K562 (cell line): ENCODE results near the gene SIGLEC1. TPM values are rescaled to one million over a fixed set of nuclear protein-coding genes. Genes with fewer than 3 reads are reported as not detected.

Experiments used
- ATAC-seq: fragments of 200-7000 bp; cut with Tn5 transposase; 3 replicates; pipeline ENCODE4 v1.9.1; 2020; ENCODE audit warnings: moderate library complexity
- BruUV-seq: library from RNA; stranded (reverse); fragments of 400-500 nt; replicated peaks from 2 replicates; lab custom pipeline; 2021; lab: Mats Ljungman, UMichigan
- CTCF ChIA-PET: fragments of 300-600 bp; formaldehyde crosslinking; extraction: SDS; loops from one replicate; lab custom pipeline; 2021; ENCODE audit warnings: low intra/inter-chr PET ratio; lab: Yijun Ruan, JAX
- POLR2A ChIA-PET: fragments of 300-600, 350-650 bp; sonication (Branson Sonifier 250); formaldehyde crosslinking; extraction: SDS; loops from one replicate; lab custom pipeline; 2021; ENCODE audit warnings: antibody characterized with exemption, inconsistent platforms; lab: Yijun Ruan, JAX
- DNase-seq, 4 experiments: peaks; one replicate each; pipeline versions ENCODE4 v3.0.0 to v3.0.0-alpha.2; 2011 to 2018; ENCODE audit warnings: low spot score in 3 of 4, mixed read lengths in 3 of 4; ENCODE audit errors: extremely low read depth in 1 of 4
- FAIRE-seq: peaks from 2 replicates; lab custom pipeline; 2011; peaks lifted over from hg19 to GRCh38; lab: Jason Lieb, UNC
- H2AFZ ChIP-seq: 2 replicates; pipeline ENCODE4 v1.6.0; 2011; ENCODE audit warnings: low read depth, low read length, control low read depth, inconsistent platforms
- H3K27ac ChIP-seq: fragments of 200-600 bp; 3 replicates; pipeline ENCODE4 v1.8.0; 2011; ENCODE audit warnings: low read depth, mild to moderate bottlenecking, control low read depth, inconsistent platforms, low read length, moderate library complexity, mixed read lengths; ENCODE audit errors: extremely low read depth
- H3K27me3 ChIP-seq, 2 experiments: fragments of 300-600 bp in 1 of 2; 2 replicates in 1 of 2; 3 replicates in 1 of 2; pipeline versions ENCODE4 v1.6.0 to v1.8.0; 2011; ENCODE audit warnings: inconsistent platforms in 2 of 2, low read length in 2 of 2, mild to moderate bottlenecking in 1 of 2, mixed read lengths in 1 of 2, moderate library complexity in 1 of 2; ENCODE audit not compliant: control insufficient read depth in 2 of 2, insufficient read depth in 2 of 2
- H3K36me3 ChIP-seq: fragments of 300-600 bp; 3 replicates; pipeline ENCODE4 v1.8.0; 2011; ENCODE audit warnings: mild to moderate bottlenecking, low read length, inconsistent platforms; ENCODE audit not compliant: control insufficient read depth, insufficient read depth
- H3K4me1 ChIP-seq, 2 experiments: fragments of 200-600 bp in 1 of 2; replicated peaks in 1 of 2; 2 replicates in 1 of 2; 3 replicates in 1 of 2; pipeline versions ENCODE4 v1.5.1 to v1.8.0; 2011; ENCODE audit warnings: inconsistent platforms in 2 of 2, low read length in 2 of 2, mild to moderate bottlenecking in 1 of 2, mixed read lengths in 1 of 2, moderate library complexity in 1 of 2; ENCODE audit not compliant: control insufficient read depth in 2 of 2, insufficient read depth in 2 of 2
- H3K4me2 ChIP-seq: 2 replicates; pipeline ENCODE4 v1.6.1; 2011; ENCODE audit warnings: low read length, control low read depth, inconsistent platforms, mixed read lengths; ENCODE audit not compliant: insufficient read depth
- H3K4me3 ChIP-seq: fragments of 200-600 bp; sonication (generic), shearing (Covaris generic); 2 replicates; pipeline ENCODE4 v1.5.1; 2016; ENCODE audit warnings: control low read depth, inconsistent platforms
- H3K79me2 ChIP-seq: fragments of 200-600 bp; 3 replicates; pipeline ENCODE4 v1.8.0; 2011; ENCODE audit warnings: low read length, inconsistent platforms; ENCODE audit not compliant: control insufficient read depth, insufficient read depth
- H3K9ac ChIP-seq, 2 experiments: 2 replicates each; pipeline versions ENCODE4 v1.6.0 to v1.6.1; 2011; ENCODE audit warnings: low read depth in 2 of 2, low read length in 2 of 2, control low read depth in 1 of 2, inconsistent platforms in 1 of 2, mild to moderate bottlenecking in 1 of 2, mixed read lengths in 1 of 2; ENCODE audit not compliant: insufficient read depth in 1 of 2
- H3K9me1 ChIP-seq: one replicate; pipeline ENCODE4 v1.6.0; 2011; ENCODE audit warnings: inconsistent platforms, mild to moderate bottlenecking, low read length, moderate library complexity; ENCODE audit not compliant: control insufficient read depth, insufficient read depth
- H3K9me3 ChIP-seq: replicated peaks from 2 replicates; pipeline ENCODE4 v1.5.1; 2011; ENCODE audit warnings: low read depth, low read length, inconsistent platforms; ENCODE audit not compliant: control insufficient read depth, insufficient read depth
- H4K20me1 ChIP-seq: replicated peaks from 2 replicates; pipeline ENCODE4 v1.6.1; 2011; ENCODE audit warnings: low read length, inconsistent platforms, mixed read lengths; ENCODE audit not compliant: control insufficient read depth, insufficient read depth
- MAFF ChIP-seq: IDR thresholded peaks from 2 replicates; pipeline ENCODE4 v1.6.1; 2012; ENCODE audit warnings: low read length, improper control_type of control experiment
- ZBTB5 ChIP-seq: fragments of 450-650 bp; IDR thresholded peaks from 2 replicates; pipeline ENCODE4 v1.6.1; 2017; ENCODE audit warnings: antibody characterized with exemption
- WGBS: fragments of 100-300 bp; shearing (Covaris generic); methylation state at CpG from one replicate; pipeline ENCODE4 v1.1.6; 2016; ENCODE audit warnings: low coverage, mixed read lengths; ENCODE audit not compliant: insufficient coverage; ENCODE audit errors: missing lambda C conversion rate; 5-methylcytosine and 5-hydroxymethylcytosine counted together
- in situ Hi-C: fragments of 300-500 bp; cut with MboI; formaldehyde crosslinking; loops from 4 replicates; pipeline ENCODE4 v1.15.0; 2018; ENCODE audit warnings: inconsistent platforms, mixed read lengths
- intact Hi-C: fragments of 100-400 bp; cut with micrococcal nuclease; formaldehyde crosslinking; loops from 2 replicates; pipeline ENCODE4 v1.14.2; 2022
- polyA plus RNA-seq, 8 experiments: library from polyadenylated mRNA; depleted of rRNA in 4 of 8; stranded (reverse) in 5 of 8; unstranded in 3 of 8; fragments of >200 nt; fragmentation: Nextera tagmentation in 2 of 8; fragmentation: Illumina TruSeq in 1 of 8; extraction: Ambion mirVana in 2 of 8; extraction: Trizol in 1 of 8; gene quantifications; 2 replicates each; pipeline versions ENCODE4 v1.2.1 to v1.2.3, GENCODE V29; 2011 to 2014; ENCODE audit warnings: inconsistent platforms in 1 of 8, missing spikeins in 1 of 8
- total RNA-seq, 7 experiments: library from RNA; depleted of rRNA in 6 of 7; stranded (reverse); fragments of >200 nt in 6 of 7; fragmentation: Illumina TruSeq in 2 of 7; extraction: Trizol in 2 of 7; gene quantifications; 2 replicates each; pipeline versions ENCODE4 v1.2.1 to v1.2.3, GENCODE V29; 2011 to 2021; ENCODE audit warnings: low replicate concordance in 1 of 7

The SIGLEC1 gene
- total and polyA plus RNA-seq, 9 of the 15 experiments (the other 6 are each of a cell fraction or from before 2014, with no cell fraction given), result 0.05 to 0.07 TPM; not detected in 7

- in situ Hi-C loops, result no loop called here
- H3K27ac ChIP-seq, result no peak overlapping the region
- TF ChIP-seq MAFF (no peak), ZBTB5 (no peak)
- H3K4me2 ChIP-seq, result no peak overlapping the region
- H3K9ac ChIP-seq, result no peak overlapping the region
- H3K4me1 ChIP-seq, result peaks cover 0 to 30% of the 10 kb centered on the region in 2 experiments; a peak in 2 of 5 replicates
- DNase-seq (no peak), ATAC-seq (no peak), FAIRE-seq (no peak)
- H3K4me3 ChIP-seq, result no peak overlapping the region
- no peaks in the 10 kb centered on the region for H3K36me3 ChIP-seq
- intact Hi-C loops, result no loop called here
- BruUV-seq, result no TSS peak
- ChIA-PET POLR2A (no interaction called here), CTCF (no interaction called here)
- no peaks in the 10 kb centered on the region for H3K9me3 ChIP-seq
- no peaks in the 10 kb centered on the region for H4K20me1 ChIP-seq
- WGBS, result 0% methylated on average over 1 of the region's 32 CpGs
- H3K27me3 ChIP-seq, result peaks cover 0 to under 1% of the 10 kb centered on the region in 2 experiments; a peak in 2 of 5 replicates
- no peaks in the 10 kb centered on the region for H3K9me1 ChIP-seq
- H3K79me2 ChIP-seq, result no peaks in the 10 kb centered on the region
- no peak overlapping the region for H2AFZ ChIP-seq
Observed at GRCh38 chr20:3681352-3681930, 31.0 kb downstream of the SIGLEC1 start.
